IMR-90 (cell line): ENCODE measurements around the gene FN3KRP. TPM values are rescaled to one million over a fixed set of nuclear protein-coding genes. Genes with fewer than 3 reads are reported as not detected.
"Not testable (repeated sequence)": the region's sequence is repeated elsewhere in the genome, so short reads cannot be mapped to it uniquely, and the experiment has no call there.

Experiments
- ATAC-seq: fragments of 200-7000 bp; cut with Tn5 transposase; 2 replicates; pipeline ENCODE4 v1.9.1; 2020; ENCODE audit warnings: low read depth, mild to moderate bottlenecking, moderate library complexity
- BruUV-seq: library from RNA; stranded (reverse); fragments of 400-500 nt; replicated peaks from 2 replicates; lab custom pipeline; 2021; lab: Mats Ljungman, UMichigan
- CTCF ChIA-PET: fragments of 300-600 bp; formaldehyde crosslinking; extraction: SDS; loops from one replicate; lab custom pipeline; 2021; ENCODE audit warnings: antibody characterized with exemption; lab: Yijun Ruan, JAX
- POLR2A ChIA-PET: fragments of 300-600 bp; sonication (Branson Sonifier 250); formaldehyde crosslinking; loops from one replicate; lab custom pipeline; 2022; ENCODE audit warnings: antibody characterized with exemption; ENCODE audit not compliant: unreplicated experiment; lab: Charles Lee
- DNase-seq: peaks from one replicate; pipeline ENCODE4 v3.0.0; 2013
- H2AFZ ChIP-seq: replicated peaks from 2 replicates; pipeline ENCODE3; 2013; ENCODE audit warnings: low read length, mild to moderate bottlenecking; ENCODE audit not compliant: poor library complexity
- H2AK5ac ChIP-seq: 2 replicates; pipeline ENCODE4 v1.6.1; 2013; ENCODE audit warnings: low read depth, low read length, inconsistent platforms
- H2AK9ac ChIP-seq: replicated peaks from 2 replicates; pipeline ENCODE3; 2013; ENCODE audit warnings: mild to moderate bottlenecking, low read depth, low read length, moderate library complexity; ENCODE audit not compliant: poor library complexity
- H2BK120ac ChIP-seq: 2 replicates; pipeline ENCODE4 v1.6.1; 2013; ENCODE audit warnings: low read depth, low read length, inconsistent platforms
- H2BK15ac ChIP-seq: 3 replicates; pipeline ENCODE4 v1.6.1; 2013; ENCODE audit warnings: low read depth, low read length, inconsistent platforms
- H2BK20ac ChIP-seq: 2 replicates; pipeline ENCODE4 v1.6.1; 2013; ENCODE audit warnings: low read depth, mild to moderate bottlenecking, inconsistent platforms, low read length, moderate library complexity
- H2BK5ac ChIP-seq: 2 replicates; pipeline ENCODE4 v1.6.1; 2013; ENCODE audit warnings: mild to moderate bottlenecking, low read depth, low read length, inconsistent platforms; ENCODE audit not compliant: poor library complexity, severe bottlenecking
- H3K14ac ChIP-seq: replicated peaks from 2 replicates; pipeline ENCODE4 v1.6.1; 2013; ENCODE audit warnings: low read depth, low read length, inconsistent platforms
- H3K18ac ChIP-seq: 2 replicates; pipeline ENCODE4 v1.6.1; 2013; ENCODE audit warnings: low read depth, low read length, control low read depth
- H3K23ac ChIP-seq: 2 replicates; pipeline ENCODE4 v1.6.1; 2013; ENCODE audit warnings: low read depth, low read length, inconsistent platforms
- H3K27ac ChIP-seq: 2 replicates; pipeline ENCODE4 v1.5.1; 2013; ENCODE audit warnings: mild to moderate bottlenecking, control low read depth, low read length; ENCODE audit not compliant: insufficient read depth
- H3K27me3 ChIP-seq: 2 replicates; pipeline ENCODE4 v1.6.1; 2013; ENCODE audit warnings: low read length; ENCODE audit not compliant: control insufficient read depth, insufficient read depth
- H3K36me3 ChIP-seq: 2 replicates; pipeline ENCODE4 v1.6.1; 2013; ENCODE audit warnings: low read length, mixed read lengths; ENCODE audit not compliant: control insufficient read depth, insufficient read depth
- H3K4ac ChIP-seq: 2 replicates; pipeline ENCODE4 v1.6.1; 2013; ENCODE audit warnings: low read depth, low read length, inconsistent platforms
- H3K4me1 ChIP-seq: 2 replicates; pipeline ENCODE4 v1.6.1; 2013; ENCODE audit warnings: low read length, mixed read lengths; ENCODE audit not compliant: control insufficient read depth, insufficient read depth
- H3K4me2 ChIP-seq: 2 replicates; pipeline ENCODE4 v1.6.1; 2013; ENCODE audit warnings: low read depth, mild to moderate bottlenecking, control low read depth, low read length, moderate library complexity
- H3K4me3 ChIP-seq: 2 replicates; pipeline ENCODE4 v1.5.1; 2013; ENCODE audit warnings: low read depth, mild to moderate bottlenecking, control low read depth, low read length, moderate library complexity; ENCODE audit not compliant: insufficient read depth
- H3K56ac ChIP-seq: 2 replicates; pipeline ENCODE4 v1.6.1; 2013; ENCODE audit warnings: low read length, inconsistent platforms; ENCODE audit not compliant: insufficient read depth; ENCODE audit errors: extremely low read depth
- H3K79me1 ChIP-seq, 2 experiments: 2 replicates each; pipeline ENCODE4 v1.6.1; 2013; ENCODE audit warnings: low read length in 2 of 2, inconsistent platforms in 1 of 2, low read depth in 1 of 2
- H3K9ac ChIP-seq: 2 replicates; pipeline ENCODE4 v1.6.1; 2013; ENCODE audit warnings: low read depth, low read length, control low read depth
- H3K9me1 ChIP-seq: 2 replicates; pipeline ENCODE4 v1.6.1; 2013; ENCODE audit warnings: low read length, inconsistent platforms; ENCODE audit not compliant: insufficient read depth
- H3K9me3 ChIP-seq: 2 replicates; pipeline ENCODE4 v1.6.1; 2013; ENCODE audit warnings: low read length; ENCODE audit not compliant: control insufficient read depth, insufficient read depth
- H4K20me1 ChIP-seq: 2 replicates; pipeline ENCODE4 v1.6.1; 2013; ENCODE audit warnings: low read length, inconsistent platforms; ENCODE audit not compliant: insufficient read depth
- H4K5ac ChIP-seq: 2 replicates; pipeline ENCODE4 v1.6.1; 2013; ENCODE audit warnings: mild to moderate bottlenecking, low read depth, low read length, control low read depth
- H4K8ac ChIP-seq, 2 experiments: 2 replicates each; pipeline ENCODE4 v1.6.1; 2013; ENCODE audit warnings: low read depth in 2 of 2, low read length in 2 of 2, control low read depth in 1 of 2, inconsistent platforms in 1 of 2
- H4K91ac ChIP-seq: 2 replicates; pipeline ENCODE4 v1.6.1; 2013; ENCODE audit warnings: low read depth, low read length, inconsistent platforms; ENCODE audit not compliant: insufficient read depth
- CHD1 ChIP-seq: IDR thresholded peaks from 2 replicates; pipeline ENCODE4 v1.6.1; 2012; ENCODE audit warnings: low read depth, low read length, improper control_type of control experiment
- FOS ChIP-seq: fragments of 150-350 bp; IDR thresholded peaks from 2 replicates; pipeline ENCODE4 v1.6.1; 2016; ENCODE audit warnings: low read depth, low read length
- MAZ ChIP-seq: IDR thresholded peaks from 2 replicates; pipeline ENCODE4 v1.6.1; 2012; ENCODE audit warnings: low read depth, mild to moderate bottlenecking, low read length, improper control_type of control experiment, moderate library complexity, borderline replicate concordance
- WGBS, 2 experiments: methylation state at CpG; one replicate each; pipeline versions ENCODE4 v1.1.5 to v1.1.7; 2013; ENCODE audit warnings: missing lambda C conversion rate in 2 of 2; ENCODE audit not compliant: insufficient read length in 1 of 2; ENCODE audit errors: extremely low coverage in 2 of 2; 5-methylcytosine and 5-hydroxymethylcytosine counted together
- dilution Hi-C: fragments of 300-500 bp; cut with HindIII; formaldehyde crosslinking; loops from one replicate; pipeline ENCODE4 v1.14.3; 2018; ENCODE audit warnings: low sequenced_read_pairs; ENCODE audit not compliant: unreplicated experiment
- in situ Hi-C: fragments of 300-500 bp; cut with MboI; formaldehyde crosslinking; loops from 3 replicates; pipeline ENCODE4 v1.14.3; 2019; ENCODE audit warnings: low sequenced_read_pairs, inconsistent platforms, mixed read lengths
- intact Hi-C: fragments of 100-400 bp; cut with micrococcal nuclease; formaldehyde crosslinking; loops from 2 replicates; pipeline ENCODE4 v1.10.0; 2022
- polyA plus RNA-seq, 3 experiments: library from polyadenylated mRNA; depleted of rRNA; stranded (reverse); fragments of >200 nt; gene quantifications; 2 replicates each; pipeline ENCODE4 v1.2.3, GENCODE V29; 2012; ENCODE audit warnings: low replicate concordance in 1 of 3
- total RNA-seq: library from RNA; depleted of rRNA; stranded (reverse); fragments of >200 nt; gene quantifications from 2 replicates; pipeline ENCODE4 v1.2.3, GENCODE V29; 2012

Gene FN3KRP
- total and polyA plus RNA-seq, 2 of the 4 experiments (the other 2 are of a cell fraction) = 18.6 to 20.3 TPM

DNA sequence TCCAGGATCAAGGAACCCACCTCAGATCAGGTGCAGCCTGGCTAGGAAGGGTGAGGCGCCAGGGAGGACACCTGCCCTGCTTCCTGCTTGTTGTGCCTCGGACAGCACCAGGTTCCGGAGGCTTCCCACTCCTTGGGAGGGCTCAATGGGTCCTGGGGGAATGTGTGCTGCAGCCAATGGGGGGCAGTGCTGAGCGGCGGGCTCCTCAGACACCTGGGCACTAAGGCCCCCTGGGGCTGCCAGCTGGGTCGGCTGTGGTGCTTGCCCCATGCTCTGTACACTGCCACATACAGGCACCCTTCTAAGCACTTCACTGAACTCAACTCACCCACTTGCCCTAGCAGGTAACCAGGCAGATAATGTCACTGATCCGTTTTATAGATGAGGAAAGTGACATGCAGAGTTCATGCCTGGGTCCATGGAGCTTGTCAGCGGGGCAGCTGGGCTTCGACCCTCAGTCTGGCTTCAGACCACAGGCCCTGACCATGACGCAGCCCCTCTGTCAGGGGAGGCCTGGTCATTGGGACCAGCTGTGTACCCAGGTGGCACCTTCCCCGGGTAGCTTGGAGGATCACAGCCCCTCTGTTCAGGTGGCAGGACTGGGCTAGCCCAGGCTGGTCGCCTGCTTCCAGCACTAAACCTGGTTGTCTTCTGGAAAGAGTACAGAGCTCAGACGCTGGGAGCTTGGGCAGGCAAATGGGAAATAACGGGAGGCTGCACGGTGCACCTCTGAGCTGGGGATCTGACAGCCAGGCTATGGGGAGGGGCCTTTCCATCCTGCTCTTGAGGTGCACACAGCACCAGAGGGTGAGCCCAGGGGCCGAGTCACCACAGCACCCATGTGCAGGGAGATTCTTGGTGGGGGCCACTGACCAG, 27.1 kb downstream of the FN3KRP start:
- Histone ChIP-seq H2BK15ac (no peak overlapping the region), H3K4me2 (no peak overlapping the region), H4K91ac (no peak overlapping the region), H3K56ac (no peak overlapping the region), H3K4ac (no peak overlapping the region), H4K8ac (no peak overlapping the region), H3K18ac (no peak overlapping the region), H3K9me3 (peaks cover 13% of the 10 kb centered on the region), H3K27me3 (no peaks in the 10 kb centered on the region), H2BK5ac (no peak overlapping the region), H3K9me1 (no peaks in the 10 kb centered on the region), H3K14ac (no peak overlapping the region), H3K27ac (no peak overlapping the region), H3K4me1 (no peaks in the 10 kb centered on the region), H2BK20ac (no peak overlapping the region), H2AK9ac (no peak overlapping the region), H3K79me1 (no peaks in the 10 kb centered on the region), H4K20me1 (no peaks in the 10 kb centered on the region), H3K23ac (no peak overlapping the region), H3K36me3 (peaks cover 18% of the 10 kb centered on the region), H3K4me3 (no peak overlapping the region), H3K9ac (no peak overlapping the region), H4K5ac (no peak overlapping the region), H2AFZ (no peak overlapping the region), H2AK5ac (no peak overlapping the region), H2BK120ac (no peak overlapping the region)
- WGBS, 2 experiments = 93% methylated on average over 6 of the region's 16 CpGs; no CpG with 5 or more reads in 1 of the 2 experiments
- ChIA-PET CTCF (no interaction called here), POLR2A (no interaction called here)
- TF ChIP-seq MAZ = no peak
- no peak for TF ChIP-seq FOS
- no peak for TF ChIP-seq CHD1
- in situ Hi-C loops = no loop called here
- no peak for ATAC-seq
- dilution Hi-C loops = no loop called here
- intact Hi-C loops = no loop called here
- no peak for DNase-seq
- no TSS peak for BruUV-seq

DNA sequence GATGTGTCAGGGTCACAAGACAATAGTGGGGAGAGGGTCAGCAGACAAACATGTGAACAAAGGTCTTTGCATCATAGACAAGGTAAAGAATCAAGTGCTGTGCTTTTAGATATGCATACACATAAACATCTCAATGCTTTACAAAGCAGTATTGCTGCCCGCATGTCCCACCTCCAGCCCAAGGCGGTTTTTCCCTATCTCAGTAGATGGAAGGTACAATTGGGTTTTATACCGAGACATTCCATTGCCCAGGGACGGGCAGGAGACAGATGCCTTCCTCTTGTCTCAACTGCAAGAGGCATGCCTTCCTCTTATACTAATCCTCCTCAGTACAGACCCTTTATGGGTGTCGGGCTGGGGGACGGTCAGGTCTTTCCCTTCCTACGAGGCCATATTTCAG, 28.2 kb downstream of the FN3KRP start:
- H2AK9ac ChIP-seq, in situ Hi-C loops, H3K79me1 ChIP-seq, H2AK5ac ChIP-seq, H2BK120ac ChIP-seq, H3K56ac ChIP-seq, BruUV-seq, H2AFZ ChIP-seq, H3K9me1 ChIP-seq, H2BK15ac ChIP-seq, DNase-seq, H3K4ac ChIP-seq, H2BK20ac ChIP-seq, H3K9ac ChIP-seq, H3K23ac ChIP-seq, H2BK5ac ChIP-seq, H3K14ac ChIP-seq, CTCF ChIA-PET, H3K18ac ChIP-seq, H3K4me2 ChIP-seq, H4K5ac ChIP-seq, intact Hi-C loops, POLR2A ChIA-PET, H4K91ac ChIP-seq, ATAC-seq, H3K27me3 ChIP-seq, H3K4me3 ChIP-seq, dilution Hi-C loops, H3K4me1 ChIP-seq, H4K8ac ChIP-seq, H3K27ac ChIP-seq, H4K20me1 ChIP-seq: not testable (repeated sequence)
- WGBS, 2 experiments = no CpG with 5 or more reads among the region's 7 CpGs
- H3K36me3 ChIP-seq = peaks cover 18% of the 10 kb centered on the region
- H3K9me3 ChIP-seq = peaks cover 13% of the 10 kb centered on the region
